ENCODE data around the gene URB2. TPM values are rescaled to one million over a fixed set of nuclear protein-coding genes. Genes with fewer than 3 reads are reported as not detected.

URB2 gene
- total RNA-seq (2021; ENCODE audit: unreplicated experiment) (20.4 TPM), Bru-seq, nascent RNA (percentile 79 among the genes with signal in this experiment), BruChase-seq, experiment 1, labeled RNA remaining after a 6-hour chase (percentile 77 among the genes with signal in this experiment), BruChase-seq, experiment 2, labeled RNA remaining after a 2-hour chase (percentile 84 among the genes with signal in this experiment)
- polyA plus RNA-seq (2012) = 5.8 TPM in 2 replicates
- long read RNA-seq, full-length matches to known transcripts = 17 of 39 reads
- long read RNA-seq, partial matches to known transcripts = 16 of 39 reads
- long read RNA-seq, other reads (novel, unspliced or antisense) = 6 of 39 reads

GRCh38 chr1:229625915-229626831, at the start of gene URB2, which contains the start of gene TAF5L:
TSS of gene URB2 (plus strand) at chr1:229626247. CDS start at chr1:229627634, 1,387 bp downstream.
TSS of gene TAF5L (minus strand) at chr1:229626122. CDS start at chr1:229614482, 11,640 bp downstream.
- H2AFZ ChIP-seq (ENCODE audit: low read depth, low read length, poor library complexity, severe bottlenecking) = peak within 1 kb of the TSS; percentile 64
- no peaks in the 10 kb centered on the region for H3K9me2 ChIP-seq (ENCODE audit: insufficient read depth)
- DNase-seq (ENCODE audit: low read depth, low spot score) (peak; percentile 77), ATAC-seq (peak; percentile 94)
- H3K4me1 ChIP-seq (ENCODE audit: control insufficient read depth in 1 of 2, insufficient read depth in 2 of 2, low read length in 2 of 2) = peaks cover 11 to 18% of the 10 kb centered on the region in 2 experiments; a peak in 3 of 4 replicates
- peak within 1 kb of the TSS; percentile 88 for H3K9ac ChIP-seq (ENCODE audit: low read length)
- H3K4me2 ChIP-seq (ENCODE audit: low read length) = peak within 1 kb of the TSS; percentile 88
- RAD21 ChIA-PET (ENCODE audit: low non-redundant PET in 1 of 2, low total read pairs in 2 of 2, uncharacterized antibody in 2 of 2, unreplicated experiment in 2 of 2) = no interaction called here
- POLR2A ChIA-PET = interaction anchor here (0.7 kb wide), 1 partner anchor 1716 kb away, joined by 3 read pairs; no protein-coding TSS in a partner anchor
- H3K79me2 ChIP-seq (ENCODE audit: insufficient read depth, low read length) = peaks cover 93% of the 10 kb centered on the region
- no peaks in the 10 kb centered on the region; the same call in 1 of the 2 replicates for H4K20me1 ChIP-seq (ENCODE audit: insufficient read depth)
- H3K27ac ChIP-seq (ENCODE audit: low read depth, low read length) = peak within 1 kb of the TSS; percentile 72
- H3K36me3 ChIP-seq (ENCODE audit: control insufficient read depth in 1 of 2, insufficient read depth in 2 of 2, low read length in 2 of 2) = peaks cover 0 to 7% of the 10 kb centered on the region in 2 experiments; a peak in 1 of 4 replicates
- no peaks in the 10 kb centered on the region for H3K27me3 ChIP-seq (ENCODE audit: insufficient read depth, low read length)
- CTCF ChIA-PET = interaction anchor here (3.5 kb wide), 1 partner anchor 68 kb away, joined by 19 read pairs; the partner anchor contains the start of gene ABCB10
- no TSS peak for BruUV-seq (replicated peaks)
- intact Hi-C loops (cut with micrococcal nuclease) = loop anchor here (1.0 to 10.0 kb wide), 2 partner anchors 67 to 371 kb away; no protein-coding TSS in a partner anchor
- peak within 1 kb of the TSS; percentile 91 to 97 for H3K4me3 ChIP-seq (replicated peaks in 1 of 2; ENCODE audit: low read depth in 1 of 2, low read length in 2 of 2)
- H3K9me3 ChIP-seq (ENCODE audit: control insufficient read depth in 1 of 2, insufficient read depth in 1 of 2, low read depth in 1 of 2, low read length in 2 of 2) = no peaks in the 10 kb centered on the region
- TF ChIP-seq MAX (IDR thresholded peaks at IDR 0.05) = peak; percentile 99
- TF ChIP-seq ELF1 (IDR thresholded peaks at IDR 0.05; ENCODE audit: borderline replicate concordance, low read depth) = no peak
- TF ChIP-seq ZNF274 (IDR thresholded peaks at IDR 0.05; ENCODE audit: low read depth, low read length) = no peak
- no peak for TF ChIP-seq EZH2phosphoT487 (IDR thresholded peaks at IDR 0.05; ENCODE audit: borderline replicate concordance)
- no peak for TF ChIP-seq REST (IDR thresholded peaks at IDR 0.05; ENCODE audit: low read depth)
- no peak for TF ChIP-seq FOSL1 (IDR thresholded peaks at IDR 0.05; ENCODE audit: low read depth)
- TF ChIP-seq SIN3A (IDR thresholded peaks at IDR 0.05; ENCODE audit: low read depth) = peak; percentile 96
- no peak for TF ChIP-seq EZH2 (IDR thresholded peaks at IDR 0.05)
- peak; percentile 65 for TF ChIP-seq ZBTB33 (IDR thresholded peaks at IDR 0.05; ENCODE audit: extremely low read depth, insufficient replicate concordance, low read length)
- TF ChIP-seq CEBPB (IDR thresholded peaks at IDR 0.05; ENCODE audit: low read depth) = no peak
- peak; percentile 75 for TF ChIP-seq YY1 (IDR thresholded peaks at IDR 0.05; ENCODE audit: extremely low read depth, insufficient replicate concordance, low read depth, low read length)
- TF ChIP-seq SRF (IDR thresholded peaks at IDR 0.05; ENCODE audit: low read depth) = peak; percentile 83
- TF ChIP-seq SP1 (IDR thresholded peaks at IDR 0.05; ENCODE audit: low read depth) = peak; percentile 79
- no peak for TF ChIP-seq JUND (IDR thresholded peaks at IDR 0.05)
- TF ChIP-seq ATF3 (IDR thresholded peaks at IDR 0.05) = no peak
- no peak for TF ChIP-seq RAD21 (IDR thresholded peaks at IDR 0.05; ENCODE audit: low read depth)
- peak; percentile 68 for TF ChIP-seq POLR2AphosphoS5 (IDR thresholded peaks at IDR 0.05; ENCODE audit: low read depth, low read length)
- peak; percentile 53 for TF ChIP-seq TCF7L2 (IDR thresholded peaks at IDR 0.05; ENCODE audit: borderline replicate concordance, extremely low read depth, insufficient read depth, insufficient read length)
- peak; percentile 84 for TF ChIP-seq ZFX (IDR thresholded peaks at IDR 0.05)
